Measurements from ENCODE around the gene PI16. TPM values are rescaled to one million over a fixed set of nuclear protein-coding genes. Genes with fewer than 3 reads are reported as not detected.
A peak's percentile ranks its signal among the peaks of the same experiment; 100 is the strongest.

PI16 gene
- total and polyA plus RNA-seq, 8 donors, result 0.15 to 2.5 (median 0.70) TPM

DNA sequence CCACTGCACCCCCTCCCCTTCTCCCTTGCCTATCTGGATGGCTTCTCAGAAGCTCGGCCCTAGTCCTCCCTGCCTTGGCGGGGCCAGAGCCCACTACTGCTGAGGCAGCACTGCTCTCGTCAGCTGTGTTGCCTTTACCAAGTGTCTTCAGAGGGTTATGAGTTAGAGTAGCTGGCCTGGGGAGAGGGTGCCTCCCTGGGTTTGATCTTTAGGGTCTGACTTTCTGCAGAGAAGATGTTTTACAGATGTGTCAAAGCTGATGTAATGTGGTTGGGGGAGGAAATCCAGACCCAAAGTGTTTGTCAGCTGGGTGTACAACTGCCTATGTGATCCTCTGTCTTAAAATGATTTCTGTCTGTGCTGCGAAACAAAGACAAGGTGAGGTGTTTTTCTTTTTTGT lies 30.4 kb upstream of the PI16 start:
- ATAC-seq, result no peak
- Histone ChIP-seq H3K4me3 (no peak overlapping the region), H3K27me3 (no peaks in the 10 kb centered on the region), H3K36me3 (peaks cover 0 to 69% of the 10 kb centered on the region in 2 donors), H3K9me3 (no peaks in the 10 kb centered on the region), H3K4me1 (peaks cover 4 to 16% of the 10 kb centered on the region in 2 donors), H3K27ac (no peak overlapping the region)
- intact Hi-C loops (cut with DNase I), result no loop called here
- DNase-seq, result no peak
- TF ChIP-seq, protein P1, sequence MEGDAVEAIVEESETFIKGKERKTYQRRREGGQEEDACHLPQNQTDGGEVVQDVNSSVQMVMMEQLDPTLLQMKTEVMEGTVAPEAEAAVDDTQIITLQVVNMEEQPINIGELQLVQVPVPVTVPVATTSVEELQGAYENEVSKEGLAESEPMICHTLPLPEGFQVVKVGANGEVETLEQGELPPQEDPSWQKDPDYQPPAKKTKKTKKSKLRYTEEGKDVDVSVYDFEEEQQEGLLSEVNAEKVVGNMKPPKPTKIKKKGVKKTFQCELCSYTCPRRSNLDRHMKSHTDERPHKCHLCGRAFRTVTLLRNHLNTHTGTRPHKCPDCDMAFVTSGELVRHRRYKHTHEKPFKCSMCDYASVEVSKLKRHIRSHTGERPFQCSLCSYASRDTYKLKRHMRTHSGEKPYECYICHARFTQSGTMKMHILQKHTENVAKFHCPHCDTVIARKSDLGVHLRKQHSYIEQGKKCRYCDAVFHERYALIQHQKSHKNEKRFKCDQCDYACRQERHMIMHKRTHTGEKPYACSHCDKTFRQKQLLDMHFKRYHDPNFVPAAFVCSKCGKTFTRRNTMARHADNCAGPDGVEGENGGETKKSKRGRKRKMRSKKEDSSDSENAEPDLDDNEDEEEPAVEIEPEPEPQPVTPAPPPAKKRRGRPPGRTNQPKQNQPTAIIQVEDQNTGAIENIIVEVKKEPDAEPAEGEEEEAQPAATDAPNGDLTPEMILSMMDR (IDR thresholded peaks at IDR 0.05), result no peak

DNA sequence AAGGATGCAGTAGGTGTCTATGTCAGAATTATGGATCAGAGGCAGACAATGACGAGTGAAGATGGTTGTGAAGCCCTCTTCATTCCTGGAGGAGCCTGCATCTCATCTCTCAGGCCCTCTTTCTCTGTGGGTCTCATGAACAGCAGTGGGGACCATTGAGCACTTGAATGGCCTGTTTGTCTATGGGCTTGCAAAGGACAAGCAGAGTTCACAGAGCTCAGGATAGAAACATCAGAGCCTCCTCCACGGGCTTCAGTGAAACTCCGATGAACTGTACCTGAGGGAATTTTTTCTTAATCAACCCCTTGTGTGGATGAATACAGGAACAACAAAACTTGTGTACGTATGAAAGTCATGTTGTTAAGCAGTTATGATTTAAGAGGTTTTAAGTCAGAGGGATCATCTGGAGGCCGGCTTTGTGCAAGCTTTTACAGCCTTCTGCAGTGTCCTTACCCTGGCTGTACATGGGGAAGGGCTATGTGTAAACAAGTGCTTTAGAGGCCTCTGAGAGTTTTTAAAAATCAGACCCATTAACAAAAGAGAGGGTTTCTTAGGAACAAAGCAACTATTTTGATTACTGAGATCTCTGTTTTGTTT lies 29.7 kb upstream of the PI16 start:
- no peak overlapping the region for H3K4me3 ChIP-seq
- intact Hi-C loops (cut with DNase I), result no loop called here
- H3K9me3 ChIP-seq, result no peaks in the 10 kb centered on the region
- DNase-seq (no peak), ATAC-seq (no peak)
- TF ChIP-seq, protein P1 (IDR thresholded peaks at IDR 0.05), result no peak
- peaks cover 4 to 14% of the 10 kb centered on the region in 2 donors for H3K4me1 ChIP-seq
- peaks cover 0 to 61% of the 10 kb centered on the region in 2 donors for H3K36me3 ChIP-seq
- no peaks in the 10 kb centered on the region for H3K27me3 ChIP-seq
- no peak overlapping the region for H3K27ac ChIP-seq

DNA sequence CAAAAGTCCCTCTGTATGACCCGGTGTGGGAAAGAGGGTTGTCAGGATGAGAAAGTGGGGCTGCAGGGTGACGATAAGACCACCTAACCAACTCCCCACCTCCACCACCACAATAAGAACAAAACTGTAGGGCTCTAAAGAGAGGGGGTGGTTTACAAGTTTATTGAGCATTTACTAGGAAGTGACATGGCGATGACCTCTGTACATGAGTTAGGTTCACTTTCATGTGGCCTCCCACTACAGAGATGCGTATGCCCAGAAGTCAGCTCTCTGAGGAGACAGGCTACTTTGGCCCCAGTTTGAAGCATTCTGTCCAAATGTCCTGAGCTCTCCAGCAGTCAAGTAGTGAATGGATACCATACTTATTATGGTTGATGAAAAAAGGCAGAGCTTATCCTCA lies 28.7 kb upstream of the PI16 start:
- TF ChIP-seq, protein P1 (IDR thresholded peaks at IDR 0.05), result no peak
- Histone ChIP-seq H3K36me3 (peaks cover 0 to 52% of the 10 kb centered on the region in 2 donors), H3K27ac (no peak overlapping the region), H3K4me1 (peaks cover 0 to 6% of the 10 kb centered on the region in 2 donors), H3K27me3 (no peaks in the 10 kb centered on the region), H3K9me3 (no peaks in the 10 kb centered on the region), H3K4me3 (no peak overlapping the region)
- intact Hi-C loops (cut with DNase I), result no loop called here
- no peak for ATAC-seq
- no peak for DNase-seq

DNA sequence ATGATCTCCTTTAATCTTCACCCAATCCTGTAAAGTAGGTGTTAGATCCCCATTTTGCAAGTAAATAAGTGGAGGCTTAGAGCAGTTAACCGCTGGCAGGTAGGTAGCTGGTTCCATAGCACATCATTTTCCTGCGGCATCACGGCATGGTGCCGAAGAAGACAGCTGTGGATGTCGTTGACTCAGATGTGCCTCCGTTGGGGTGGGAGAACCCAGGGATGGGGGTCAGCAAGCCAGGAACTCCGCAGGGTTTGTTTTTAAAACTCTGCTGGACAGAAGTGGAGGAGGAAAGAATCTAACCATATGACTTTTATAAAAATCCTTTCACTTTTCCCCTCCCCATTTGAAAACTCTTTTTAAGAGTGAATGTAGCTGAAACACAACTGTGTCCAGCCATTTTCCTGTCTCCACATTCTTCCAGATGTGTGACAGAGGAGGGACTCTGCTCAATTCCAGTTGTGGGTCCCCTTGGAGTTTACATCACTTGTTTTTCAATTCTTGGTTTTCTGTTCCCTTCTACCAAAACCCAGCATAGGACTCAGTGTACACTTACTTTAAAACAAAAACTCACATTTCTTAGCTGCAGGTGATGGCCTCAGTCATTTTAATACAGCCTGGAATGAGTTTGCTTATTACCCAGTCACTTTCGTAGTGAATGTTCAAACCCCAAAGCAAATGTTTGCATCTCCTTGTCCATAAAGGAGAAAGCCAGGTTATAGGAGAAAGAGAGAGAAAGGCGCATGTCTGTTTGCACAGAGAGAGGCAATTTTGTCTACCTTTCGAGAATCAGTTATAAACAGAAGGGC lies 27.6 kb upstream of the PI16 start:
- Histone ChIP-seq H3K27ac (peak overlapping the region in 1 of 2 donors; percentile 18), H3K9me3 (no peaks in the 10 kb centered on the region), H3K4me3 (no peak overlapping the region), H3K36me3 (peaks cover 0 to 41% of the 10 kb centered on the region in 2 donors), H3K4me1 (peaks cover 0 to 6% of the 10 kb centered on the region in 2 donors), H3K27me3 (no peaks in the 10 kb centered on the region)
- TF ChIP-seq, protein P1 (IDR thresholded peaks at IDR 0.05), result no peak
- no peak for DNase-seq
- no peak for ATAC-seq
- intact Hi-C loops (cut with DNase I), result no loop called here

Data from left lung (tissue), 10 donors.